IMR-90 (cell line): ENCODE data around the gene EIF4A3.
A peak's percentile ranks its signal among the peaks of the same experiment; 100 is the strongest.

Source experiments
- BHLHE40 ChIP-seq: fragments of 150-350 bp; IDR thresholded peaks from 2 replicates; pipeline ENCODE4 v1.6.1; 2016; ENCODE audit warnings: mild to moderate bottlenecking, low read depth, low read length
- CEBPB ChIP-seq: IDR thresholded peaks from 2 replicates; pipeline ENCODE4 v1.6.1; 2012; ENCODE audit warnings: low read depth, low read length, improper control_type of control experiment
- FOS ChIP-seq: fragments of 150-350 bp; IDR thresholded peaks from 2 replicates; pipeline ENCODE4 v1.6.1; 2016; ENCODE audit warnings: low read depth, low read length
- MAFK ChIP-seq: IDR thresholded peaks from 2 replicates; pipeline ENCODE4 v1.6.1; 2012; ENCODE audit warnings: low read depth, low read length, improper control_type of control experiment
- MAZ ChIP-seq: IDR thresholded peaks from 2 replicates; pipeline ENCODE4 v1.6.1; 2012; ENCODE audit warnings: low read depth, mild to moderate bottlenecking, low read length, improper control_type of control experiment, moderate library complexity, borderline replicate concordance
- MXI1 ChIP-seq: IDR thresholded peaks from 2 replicates; pipeline ENCODE4 v1.6.1; 2012; ENCODE audit warnings: low read depth, mild to moderate bottlenecking, low read length, moderate library complexity, borderline replicate concordance
- POLR2A ChIP-seq: IDR thresholded peaks from 2 replicates; pipeline ENCODE4 v1.6.1; 2012; ENCODE audit warnings: mild to moderate bottlenecking, low read depth, low read length
- RAD21 ChIP-seq: IDR thresholded peaks from 2 replicates; pipeline ENCODE4 v1.6.1; 2012; ENCODE audit warnings: low read length, improper control_type of control experiment
- RCOR1 ChIP-seq: IDR thresholded peaks from 2 replicates; pipeline ENCODE4 v1.6.1; 2012; ENCODE audit warnings: mild to moderate bottlenecking, low read length, improper control_type of control experiment; ENCODE audit not compliant: insufficient replicate concordance
- SMC3 ChIP-seq: fragments of 150-350 bp; IDR thresholded peaks from 2 replicates; pipeline ENCODE4 v1.6.1; 2016; ENCODE audit warnings: low read depth, mild to moderate bottlenecking, antibody characterized with exemption, low read length, moderate library complexity
- USF2 ChIP-seq: fragments of 150-350 bp; IDR thresholded peaks from 2 replicates; pipeline ENCODE4 v1.6.1; 2017; ENCODE audit warnings: mild to moderate bottlenecking, antibody characterized with exemption, low read length, low read depth
- TF ChIP-seq, protein P1 (sequence below): conservative IDR thresholded peaks from 2 replicates; pipeline ENCODE4 v1.5.1; 2012; ENCODE audit warnings: mild to moderate bottlenecking, low read depth, low read length, improper control_type of control experiment
- TF ChIP-seq, protein P2 (sequence below): fragments of 150-350 bp; IDR thresholded peaks from 2 replicates; pipeline ENCODE4 v1.6.1; 2016; ENCODE audit warnings: low read depth, mild to moderate bottlenecking, low read length, moderate library complexity, borderline replicate concordance

DNA sequence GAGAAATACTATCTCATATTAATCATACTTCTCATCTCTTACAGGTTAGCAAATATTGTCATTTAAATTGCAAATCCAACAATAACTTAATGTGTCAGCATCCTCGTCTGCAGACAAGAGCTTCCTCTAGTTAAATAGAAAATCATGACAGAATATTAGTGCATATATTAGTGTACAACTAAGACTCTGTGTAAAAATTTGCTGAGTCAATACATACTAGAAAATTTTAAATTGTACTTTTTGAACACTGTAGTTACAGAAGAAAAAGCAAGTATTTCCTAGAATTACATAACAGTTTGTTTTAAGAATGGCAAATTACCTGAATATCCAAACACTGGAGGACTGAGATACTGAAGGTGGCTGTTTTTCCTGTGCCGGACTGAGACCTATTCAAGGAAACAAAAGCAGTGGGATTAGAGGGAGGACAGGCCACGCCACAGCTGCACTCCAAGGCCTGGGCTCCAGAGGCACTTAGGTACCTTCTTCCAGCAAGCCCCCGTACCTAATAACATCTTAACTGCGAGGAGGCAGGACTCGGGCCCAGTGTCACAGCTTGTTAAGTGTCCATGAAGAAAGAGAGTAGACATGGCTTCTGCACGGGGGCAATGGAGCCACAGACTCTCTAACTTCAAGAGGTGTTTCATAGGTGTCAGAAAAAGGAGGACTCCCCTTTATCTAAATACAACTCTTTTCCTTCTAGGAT lies 5.3 kb downstream of the EIF4A3 start:
- TF ChIP-seq, protein P1, sequence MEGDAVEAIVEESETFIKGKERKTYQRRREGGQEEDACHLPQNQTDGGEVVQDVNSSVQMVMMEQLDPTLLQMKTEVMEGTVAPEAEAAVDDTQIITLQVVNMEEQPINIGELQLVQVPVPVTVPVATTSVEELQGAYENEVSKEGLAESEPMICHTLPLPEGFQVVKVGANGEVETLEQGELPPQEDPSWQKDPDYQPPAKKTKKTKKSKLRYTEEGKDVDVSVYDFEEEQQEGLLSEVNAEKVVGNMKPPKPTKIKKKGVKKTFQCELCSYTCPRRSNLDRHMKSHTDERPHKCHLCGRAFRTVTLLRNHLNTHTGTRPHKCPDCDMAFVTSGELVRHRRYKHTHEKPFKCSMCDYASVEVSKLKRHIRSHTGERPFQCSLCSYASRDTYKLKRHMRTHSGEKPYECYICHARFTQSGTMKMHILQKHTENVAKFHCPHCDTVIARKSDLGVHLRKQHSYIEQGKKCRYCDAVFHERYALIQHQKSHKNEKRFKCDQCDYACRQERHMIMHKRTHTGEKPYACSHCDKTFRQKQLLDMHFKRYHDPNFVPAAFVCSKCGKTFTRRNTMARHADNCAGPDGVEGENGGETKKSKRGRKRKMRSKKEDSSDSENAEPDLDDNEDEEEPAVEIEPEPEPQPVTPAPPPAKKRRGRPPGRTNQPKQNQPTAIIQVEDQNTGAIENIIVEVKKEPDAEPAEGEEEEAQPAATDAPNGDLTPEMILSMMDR, result no peak
- TF ChIP-seq POLR2A (no peak), USF2 (no peak), RAD21 (no peak), BHLHE40 (no peak), MAZ (no peak), MAFK (peak; percentile 85), RCOR1 (no peak), CEBPB (no peak), MXI1 (no peak), FOS (no peak), SMC3 (no peak)
- TF ChIP-seq, protein P2, sequence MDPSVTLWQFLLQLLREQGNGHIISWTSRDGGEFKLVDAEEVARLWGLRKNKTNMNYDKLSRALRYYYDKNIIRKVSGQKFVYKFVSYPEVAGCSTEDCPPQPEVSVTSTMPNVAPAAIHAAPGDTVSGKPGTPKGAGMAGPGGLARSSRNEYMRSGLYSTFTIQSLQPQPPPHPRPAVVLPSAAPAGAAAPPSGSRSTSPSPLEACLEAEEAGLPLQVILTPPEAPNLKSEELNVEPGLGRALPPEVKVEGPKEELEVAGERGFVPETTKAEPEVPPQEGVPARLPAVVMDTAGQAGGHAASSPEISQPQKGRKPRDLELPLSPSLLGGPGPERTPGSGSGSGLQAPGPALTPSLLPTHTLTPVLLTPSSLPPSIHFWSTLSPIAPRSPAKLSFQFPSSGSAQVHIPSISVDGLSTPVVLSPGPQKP, result no peak
